GM19452 (cell line): ENCODE data around the gene KLF1.
"Not testable (repeated sequence)": the region's sequence is repeated elsewhere in the genome, so short reads cannot be mapped to it uniquely, and the experiment has no call there.

Experiments used
- ATAC-seq: cut with Tn5 transposase; IDR thresholded peaks from one replicate; pipeline ENCODE4 v1.9.1; 2021; ENCODE audit not compliant: unreplicated experiment

Gene KLF1

GRCh38 chr19:12886969-12887747 is at the start of gene KLF1:
Gene KLF1 (minus strand): TSS chr19:12887201. CDS start chr19:12887140, 61 bp downstream.
- no peak for ATAC-seq

- ATAC-seq: no peak
Measured at GRCh38 chr19:12936582-12936981, 49.6 kb upstream of the KLF1 start.

- no peak for ATAC-seq
Measured at GRCh38 chr19:12935071-12935470, 48.1 kb upstream of the KLF1 start.

GRCh38 chr19:12933287-12934072 is 46.5 kb upstream of the KLF1 start, which contains the start of gene FARSA:
Gene FARSA (minus strand): TSS chr19:12933711. CDS start chr19:12933696, 15 bp downstream.
- peak; percentile 49 for ATAC-seq

- ATAC-seq: no peak
Measured at GRCh38 chr19:12932392-12933286, 45.6 kb upstream of the KLF1 start.

- ATAC-seq: no peak
Measured at GRCh38 chr19:12930002-12930645, 43.1 kb upstream of the KLF1 start.

- ATAC-seq: no peak
Measured at GRCh38 chr19:12924621-12925310, 37.8 kb upstream of the KLF1 start.

- no peak for ATAC-seq
Measured at GRCh38 chr19:12922959-12923358, 36.0 kb upstream of the KLF1 start.

- no peak for ATAC-seq
Measured at GRCh38 chr19:12921047-12921446, 34.0 kb upstream of the KLF1 start.

- no peak for ATAC-seq
Measured at GRCh38 chr19:12918253-12918652, 31.3 kb upstream of the KLF1 start.

- not testable (repeated sequence) for ATAC-seq
Measured at GRCh38 chr19:12915860-12916259, 28.9 kb upstream of the KLF1 start.

GRCh38 chr19:12913851-12914690 is 27.1 kb upstream of the KLF1 start:
- no peak for ATAC-seq

GRCh38 chr19:12913011-12913561 is 26.1 kb upstream of the KLF1 start:
- no peak for ATAC-seq

- ATAC-seq: no peak
Measured at GRCh38 chr19:12912571-12912970, 25.6 kb upstream of the KLF1 start.

- ATAC-seq: no peak
Measured at GRCh38 chr19:12907166-12907565, 20.2 kb upstream of the KLF1 start.

GRCh38 chr19:12899891-12900518 is 13.0 kb upstream of the KLF1 start:
- peak; percentile 81 for ATAC-seq

GRCh38 chr19:12896460-12896859 is 9.5 kb upstream of the KLF1 start:
- ATAC-seq: no peak

- ATAC-seq: no peak
Measured at GRCh38 chr19:12893582-12893981, 6.6 kb upstream of the KLF1 start.
